ENCODE measurements around the gene NT5C3A. TPM values are rescaled to one million over a fixed set of nuclear protein-coding genes. Genes with fewer than 3 reads are reported as not detected.

The NT5C3A gene
- total and polyA plus RNA-seq, 2 of the 13 experiments (the other 11 are each of a cell fraction or from before 2014, with no cell fraction given): 16.9 to 34.0 TPM

DNA sequence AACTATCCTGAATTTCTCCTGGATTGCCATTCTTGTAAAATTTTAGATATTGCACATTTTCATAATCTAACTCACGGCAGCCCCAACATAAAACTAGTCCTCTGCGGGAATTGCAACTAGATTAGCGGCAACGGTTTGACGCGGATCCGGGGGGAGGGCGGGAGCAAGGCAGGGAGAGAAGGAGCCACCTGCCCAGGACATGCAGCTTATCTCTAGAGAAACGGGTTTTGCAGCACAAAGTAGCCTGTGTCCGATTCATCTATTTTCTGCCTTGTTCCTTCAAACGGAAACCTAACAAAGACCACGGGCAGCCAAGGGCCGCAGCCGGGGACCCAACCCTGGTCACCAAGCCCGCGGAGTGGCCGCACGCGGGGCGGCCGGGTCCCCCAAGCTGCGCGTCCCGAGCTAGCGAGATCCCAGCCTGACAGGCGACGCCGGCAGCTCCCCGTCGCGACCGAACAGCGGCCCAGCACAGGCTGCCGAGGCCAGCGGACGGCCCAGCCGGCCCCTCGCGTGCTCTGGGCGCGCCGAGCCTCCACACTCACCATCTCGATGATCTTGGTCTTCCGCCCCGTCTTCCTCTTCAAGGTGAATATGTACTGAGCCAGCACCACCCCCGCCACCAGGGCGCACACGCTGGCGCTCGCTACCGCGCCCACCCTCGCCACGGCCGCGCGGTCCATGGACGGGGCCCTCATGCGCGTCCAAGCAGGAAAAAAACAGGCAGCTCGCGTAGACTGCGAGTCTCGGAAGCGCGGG is at the start of gene NT5C3A (continued):
- TF ChIP-seq, protein P1, sequence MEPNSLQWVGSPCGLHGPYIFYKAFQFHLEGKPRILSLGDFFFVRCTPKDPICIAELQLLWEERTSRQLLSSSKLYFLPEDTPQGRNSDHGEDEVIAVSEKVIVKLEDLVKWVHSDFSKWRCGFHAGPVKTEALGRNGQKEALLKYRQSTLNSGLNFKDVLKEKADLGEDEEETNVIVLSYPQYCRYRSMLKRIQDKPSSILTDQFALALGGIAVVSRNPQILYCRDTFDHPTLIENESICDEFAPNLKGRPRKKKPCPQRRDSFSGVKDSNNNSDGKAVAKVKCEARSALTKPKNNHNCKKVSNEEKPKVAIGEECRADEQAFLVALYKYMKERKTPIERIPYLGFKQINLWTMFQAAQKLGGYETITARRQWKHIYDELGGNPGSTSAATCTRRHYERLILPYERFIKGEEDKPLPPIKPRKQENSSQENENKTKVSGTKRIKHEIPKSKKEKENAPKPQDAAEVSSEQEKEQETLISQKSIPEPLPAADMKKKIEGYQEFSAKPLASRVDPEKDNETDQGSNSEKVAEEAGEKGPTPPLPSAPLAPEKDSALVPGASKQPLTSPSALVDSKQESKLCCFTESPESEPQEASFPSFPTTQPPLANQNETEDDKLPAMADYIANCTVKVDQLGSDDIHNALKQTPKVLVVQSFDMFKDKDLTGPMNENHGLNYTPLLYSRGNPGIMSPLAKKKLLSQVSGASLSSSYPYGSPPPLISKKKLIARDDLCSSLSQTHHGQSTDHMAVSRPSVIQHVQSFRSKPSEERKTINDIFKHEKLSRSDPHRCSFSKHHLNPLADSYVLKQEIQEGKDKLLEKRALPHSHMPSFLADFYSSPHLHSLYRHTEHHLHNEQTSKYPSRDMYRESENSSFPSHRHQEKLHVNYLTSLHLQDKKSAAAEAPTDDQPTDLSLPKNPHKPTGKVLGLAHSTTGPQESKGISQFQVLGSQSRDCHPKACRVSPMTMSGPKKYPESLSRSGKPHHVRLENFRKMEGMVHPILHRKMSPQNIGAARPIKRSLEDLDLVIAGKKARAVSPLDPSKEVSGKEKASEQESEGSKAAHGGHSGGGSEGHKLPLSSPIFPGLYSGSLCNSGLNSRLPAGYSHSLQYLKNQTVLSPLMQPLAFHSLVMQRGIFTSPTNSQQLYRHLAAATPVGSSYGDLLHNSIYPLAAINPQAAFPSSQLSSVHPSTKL (CRISPR knock-in tag; IDR thresholded peaks at IDR 0.05): peak; percentile 25; the same call in 1 of the 2 replicates
- TF ChIP-seq ARNT (IDR thresholded peaks at IDR 0.05) (no peak), PLRG1 (conservative IDR thresholded peaks at IDR 0.05) (no peak), ZNF562 (CRISPR knock-in tag; IDR thresholded peaks at IDR 0.05; ENCODE audit: borderline replicate concordance) (no peak), KLF6 (CRISPR knock-in tag; IDR thresholded peaks at IDR 0.05) (0 out of 2 replicates have a peak, but pooled peaks have one; percentile 13), SMARCC2 (IDR thresholded peaks at IDR 0.05) (no peak), NCOA2 (CRISPR knock-in tag; IDR thresholded peaks at IDR 0.05) (no peak), ZBTB3 (CRISPR knock-in tag; IDR thresholded peaks at IDR 0.05; ENCODE audit: borderline replicate concordance, low read depth) (no peak), ADNP (CRISPR knock-in tag; IDR thresholded peaks at IDR 0.05) (no peak), RARG (CRISPR knock-in tag; IDR thresholded peaks at IDR 0.05; ENCODE audit: low read depth) (no peak), TEAD3 (CRISPR knock-in tag; optimal IDR thresholded peaks at IDR 0.05; ENCODE audit: borderline replicate concordance) (no peak), MZF1 (CRISPR knock-in tag; IDR thresholded peaks at IDR 0.05; ENCODE audit: borderline replicate concordance) (no peak)
- TF ChIP-seq, protein P2, sequence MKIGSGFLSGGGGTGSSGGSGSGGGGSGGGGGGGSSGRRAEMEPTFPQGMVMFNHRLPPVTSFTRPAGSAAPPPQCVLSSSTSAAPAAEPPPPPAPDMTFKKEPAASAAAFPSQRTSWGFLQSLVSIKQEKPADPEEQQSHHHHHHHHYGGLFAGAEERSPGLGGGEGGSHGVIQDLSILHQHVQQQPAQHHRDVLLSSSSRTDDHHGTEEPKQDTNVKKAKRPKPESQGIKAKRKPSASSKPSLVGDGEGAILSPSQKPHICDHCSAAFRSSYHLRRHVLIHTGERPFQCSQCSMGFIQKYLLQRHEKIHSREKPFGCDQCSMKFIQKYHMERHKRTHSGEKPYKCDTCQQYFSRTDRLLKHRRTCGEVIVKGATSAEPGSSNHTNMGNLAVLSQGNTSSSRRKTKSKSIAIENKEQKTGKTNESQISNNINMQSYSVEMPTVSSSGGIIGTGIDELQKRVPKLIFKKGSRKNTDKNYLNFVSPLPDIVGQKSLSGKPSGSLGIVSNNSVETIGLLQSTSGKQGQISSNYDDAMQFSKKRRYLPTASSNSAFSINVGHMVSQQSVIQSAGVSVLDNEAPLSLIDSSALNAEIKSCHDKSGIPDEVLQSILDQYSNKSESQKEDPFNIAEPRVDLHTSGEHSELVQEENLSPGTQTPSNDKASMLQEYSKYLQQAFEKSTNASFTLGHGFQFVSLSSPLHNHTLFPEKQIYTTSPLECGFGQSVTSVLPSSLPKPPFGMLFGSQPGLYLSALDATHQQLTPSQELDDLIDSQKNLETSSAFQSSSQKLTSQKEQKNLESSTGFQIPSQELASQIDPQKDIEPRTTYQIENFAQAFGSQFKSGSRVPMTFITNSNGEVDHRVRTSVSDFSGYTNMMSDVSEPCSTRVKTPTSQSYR (CRISPR knock-in tag; IDR thresholded peaks at IDR 0.05; ENCODE audit: borderline replicate concordance): no peak; the same call in 1 of the 2 replicates
- TF ChIP-seq, protein P3, sequence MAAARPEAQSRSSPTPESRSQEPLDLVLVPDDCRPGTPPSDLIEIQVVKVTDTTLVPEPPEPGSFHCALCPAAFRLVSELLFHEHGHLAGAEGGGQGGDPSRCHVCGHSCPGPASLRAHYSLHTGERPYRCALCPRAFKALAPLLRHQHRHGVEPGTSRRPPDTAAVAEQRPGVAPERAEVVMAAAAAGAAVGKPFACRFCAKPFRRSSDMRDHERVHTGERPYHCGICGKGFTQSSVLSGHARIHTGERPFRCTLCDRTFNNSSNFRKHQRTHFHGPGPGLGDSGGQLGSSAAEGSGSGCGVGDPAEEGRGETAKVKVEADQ (CRISPR knock-in tag; IDR thresholded peaks at IDR 0.05; ENCODE audit: borderline replicate concordance): peak; percentile 23; the same call in 1 of the 2 replicates
- TF ChIP-seq, protein P4, sequence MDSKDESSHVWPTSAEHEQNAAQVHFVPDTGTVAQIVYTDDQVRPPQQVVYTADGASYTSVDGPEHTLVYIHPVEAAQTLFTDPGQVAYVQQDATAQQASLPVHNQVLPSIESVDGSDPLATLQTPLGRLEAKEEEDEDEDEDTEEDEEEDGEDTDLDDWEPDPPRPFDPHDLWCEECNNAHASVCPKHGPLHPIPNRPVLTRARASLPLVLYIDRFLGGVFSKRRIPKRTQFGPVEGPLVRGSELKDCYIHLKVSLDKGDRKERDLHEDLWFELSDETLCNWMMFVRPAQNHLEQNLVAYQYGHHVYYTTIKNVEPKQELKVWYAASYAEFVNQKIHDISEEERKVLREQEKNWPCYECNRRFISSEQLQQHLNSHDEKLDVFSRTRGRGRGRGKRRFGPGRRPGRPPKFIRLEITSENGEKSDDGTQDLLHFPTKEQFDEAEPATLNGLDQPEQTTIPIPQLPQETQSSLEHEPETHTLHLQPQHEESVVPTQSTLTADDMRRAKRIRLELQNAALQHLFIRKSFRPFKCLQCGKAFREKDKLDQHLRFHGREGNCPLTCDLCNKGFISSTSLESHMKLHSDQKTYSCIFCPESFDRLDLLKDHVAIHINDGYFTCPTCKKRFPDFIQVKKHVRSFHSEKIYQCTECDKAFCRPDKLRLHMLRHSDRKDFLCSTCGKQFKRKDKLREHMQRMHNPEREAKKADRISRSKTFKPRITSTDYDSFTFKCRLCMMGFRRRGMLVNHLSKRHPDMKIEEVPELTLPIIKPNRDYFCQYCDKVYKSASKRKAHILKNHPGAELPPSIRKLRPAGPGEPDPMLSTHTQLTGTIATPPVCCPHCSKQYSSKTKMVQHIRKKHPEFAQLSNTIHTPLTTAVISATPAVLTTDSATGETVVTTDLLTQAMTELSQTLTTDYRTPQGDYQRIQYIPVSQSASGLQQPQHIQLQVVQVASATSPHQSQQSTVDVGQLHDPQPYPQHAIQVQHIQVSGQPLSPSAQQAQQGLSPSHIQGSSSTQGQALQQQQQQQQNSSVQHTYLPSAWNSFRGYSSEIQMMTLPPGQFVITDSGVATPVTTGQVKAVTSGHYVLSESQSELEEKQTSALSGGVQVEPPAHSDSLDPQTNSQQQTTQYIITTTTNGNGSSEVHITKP (CRISPR knock-in tag; IDR thresholded peaks at IDR 0.05; ENCODE audit: low read depth): no peak
- TF ChIP-seq, protein P5, sequence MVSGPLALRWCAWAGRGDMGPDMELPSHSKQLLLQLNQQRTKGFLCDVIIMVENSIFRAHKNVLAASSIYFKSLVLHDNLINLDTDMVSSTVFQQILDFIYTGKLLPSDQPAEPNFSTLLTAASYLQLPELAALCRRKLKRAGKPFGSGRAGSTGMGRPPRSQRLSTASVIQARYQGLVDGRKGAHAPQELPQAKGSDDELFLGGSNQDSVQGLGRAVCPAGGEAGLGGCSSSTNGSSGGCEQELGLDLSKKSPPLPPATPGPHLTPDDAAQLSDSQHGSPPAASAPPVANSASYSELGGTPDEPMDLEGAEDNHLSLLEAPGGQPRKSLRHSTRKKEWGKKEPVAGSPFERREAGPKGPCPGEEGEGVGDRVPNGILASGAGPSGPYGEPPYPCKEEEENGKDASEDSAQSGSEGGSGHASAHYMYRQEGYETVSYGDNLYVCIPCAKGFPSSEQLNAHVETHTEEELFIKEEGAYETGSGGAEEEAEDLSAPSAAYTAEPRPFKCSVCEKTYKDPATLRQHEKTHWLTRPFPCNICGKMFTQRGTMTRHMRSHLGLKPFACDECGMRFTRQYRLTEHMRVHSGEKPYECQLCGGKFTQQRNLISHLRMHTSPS (CRISPR knock-in tag; IDR thresholded peaks at IDR 0.05; ENCODE audit: low read depth): no peak

All from HepG2 (cell line).